Measurements from ENCODE around the gene IBA57. TPM values are rescaled to one million over a fixed set of nuclear protein-coding genes. Genes with fewer than 3 reads are reported as not detected.

IBA57 gene
- total and polyA plus RNA-seq, 2 of the 8 experiments (the other 6 are each of a cell fraction or from before 2014, with no cell fraction given) = 2.6 to 5.9 TPM

DNA sequence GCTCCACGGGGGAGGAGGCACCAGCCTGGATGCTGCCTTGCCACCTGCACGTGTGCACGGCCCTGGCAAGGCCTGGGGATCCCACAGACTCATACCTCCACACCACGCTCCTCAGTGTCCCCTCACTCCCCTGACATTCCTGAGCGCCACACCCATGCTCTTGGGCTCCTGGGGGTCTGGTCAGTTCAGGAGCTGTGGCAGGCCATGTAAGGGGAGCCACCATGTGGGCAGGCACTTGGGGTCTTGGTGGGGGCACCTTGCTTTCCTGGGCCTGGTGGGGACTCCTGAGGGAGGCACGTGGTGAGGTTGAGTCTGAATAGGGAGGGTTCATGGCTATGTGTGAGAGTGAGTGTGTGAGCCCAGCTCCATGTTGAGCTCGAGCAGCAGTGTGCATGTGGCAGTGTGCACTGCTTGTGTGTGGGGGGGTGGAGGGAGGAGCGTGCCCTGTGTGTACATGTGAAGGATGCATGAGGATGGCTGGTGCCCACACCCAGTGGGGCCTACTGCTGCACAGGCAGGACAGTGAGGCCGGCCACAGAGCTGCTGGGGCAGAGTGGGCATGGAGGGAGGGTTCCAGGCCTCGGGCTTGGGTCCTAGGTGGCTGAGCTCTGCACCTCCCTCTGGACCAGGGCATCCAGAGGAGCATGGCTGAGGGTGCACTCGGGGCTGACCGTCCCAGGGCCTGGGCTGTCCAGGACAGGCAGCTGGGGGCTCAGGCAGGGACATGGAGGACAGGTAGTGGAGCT, 14.3 kb upstream of the IBA57 start:
- H2BK20ac ChIP-seq (ENCODE audit: low read length) = no peak overlapping the region
- H4K91ac ChIP-seq (replicated peaks; ENCODE audit: insufficient read length, low read length) = peak overlapping the region; percentile 30
- no peaks in the 10 kb centered on the region for H3K9me3 ChIP-seq (ENCODE audit: insufficient read depth in 2 of 2, low read depth in 1 of 2, low read length in 1 of 2)
- no peak overlapping the region for H3K23ac ChIP-seq (ENCODE audit: insufficient read length)
- peaks cover 1 to 10% of the 10 kb centered on the region in 2 experiments for H4K20me1 ChIP-seq (replicated peaks in 1 of 2; ENCODE audit: control insufficient read depth in 1 of 2, insufficient read depth in 2 of 2, low read length in 2 of 2)
- H3K4me1 ChIP-seq (replicated peaks in 1 of 4; ENCODE audit: control insufficient read depth in 3 of 4, insufficient read depth in 4 of 4, low read length in 3 of 4) = peaks cover 0 to 10% (median 4%) of the 10 kb centered on the region in 4 experiments; a peak in 1 of 7 replicates
- H3K79me2 ChIP-seq (ENCODE audit: control insufficient read depth in 1 of 2, insufficient read depth in 2 of 2, low read length in 2 of 2) = no peaks in the 10 kb centered on the region
- TF ChIP-seq NANOG (IDR thresholded peaks at IDR 0.05; ENCODE audit: insufficient read depth, low read depth, low read length, poor library complexity, severe bottlenecking) = no peak
- no peak for TF ChIP-seq POU5F1 (IDR thresholded peaks at IDR 0.05; ENCODE audit: low read depth, low read length)
- no peak overlapping the region for H3K18ac ChIP-seq (ENCODE audit: extremely low read depth, low read length)
- H3K9ac ChIP-seq (replicated peaks in 1 of 4; ENCODE audit: extremely low read depth in 1 of 4, low read depth in 3 of 4, low read length in 3 of 4) = no peak overlapping the region
- peaks cover 2% of the 10 kb centered on the region for H3K79me1 ChIP-seq (ENCODE audit: low read depth, low read length)
- 0 out of 7 replicates have a peak, but pooled peaks cover 0 to 5% (median 0%) of the 10 kb centered on the region in 4 experiments for H3K27me3 ChIP-seq (replicated peaks in 1 of 4; ENCODE audit: control insufficient read depth in 3 of 4, extremely low read depth in 1 of 4, insufficient read depth in 3 of 4, low read length in 3 of 4)
- H3K36me3 ChIP-seq (ENCODE audit: control insufficient read depth in 2 of 4, insufficient read depth in 4 of 4, low read length in 3 of 4) = no peaks in the 10 kb centered on the region
- 0 out of 2 replicates have a peak overlapping the region, but pooled peaks have one; percentile 29 for H2BK15ac ChIP-seq (ENCODE audit: low read length)
- H2BK12ac ChIP-seq (ENCODE audit: low read depth, low read length) = peak overlapping the region; percentile 60; the same call in 1 of the 2 replicates
- no peak overlapping the region for H3K14ac ChIP-seq (ENCODE audit: insufficient read length)
- no peak overlapping the region for H3K27ac ChIP-seq (ENCODE audit: low read depth, low read length)
- 0 out of 2 replicates have a peak overlapping the region, but pooled peaks have one; percentile 40 for H2AK5ac ChIP-seq (ENCODE audit: low read depth, low read length)
- ChIA-PET POLR2A (ENCODE audit: partially characterized antibody) (interaction anchor here (0.6 to 5.5 kb wide), 5 partner anchors 11 to 69 kb away, joined by 3 to 44 read pairs (median 3); partner anchors contain the start of genes ARF1, GUK1 and IBA57), CTCF (ENCODE audit: partially characterized antibody) (interaction anchor here (0.8 to 2.8 kb wide), 9 partner anchors 9 to 153 kb away, joined by 3 to 10 read pairs (median 4); partner anchors contain the start of genes GUK1 and IBA57)
- H2BK120ac ChIP-seq (replicated peaks; ENCODE audit: low read depth, low read length) = no peak overlapping the region
- H2AFZ ChIP-seq (ENCODE audit: low read length) = no peak overlapping the region
- H3K4me2 ChIP-seq (ENCODE audit: insufficient read depth in 1 of 2, low read depth in 2 of 2, low read length in 2 of 2) = no peak overlapping the region
- 84% methylated on average over 12 of the region's 12 CpGs; no CpG with 5 or more reads in 1 of the 2 experiments for WGBS, 2 experiments (ENCODE audit: extremely low coverage in 1 of 2, insufficient coverage in 1 of 2, insufficient read length in 1 of 2, insufficient replicate concordance in 2 of 2, low coverage in 1 of 2, low lambda C conversion rate in 2 of 2, missing lambda C conversion rate in 1 of 2)
- no peak overlapping the region for H3K56ac ChIP-seq (replicated peaks; ENCODE audit: insufficient read length, low read depth, low read length)
- DNase-seq (ENCODE audit: low read depth in 1 of 2, low spot score in 2 of 2) (no peak), FAIRE-seq (no peak)
- H4K8ac ChIP-seq (ENCODE audit: extremely low read depth, insufficient read depth, low read length) = no peak overlapping the region
- no peaks in the 10 kb centered on the region; the same call in 1 of the 2 replicates for H3K23me2 ChIP-seq (ENCODE audit: low read depth, low read length)
- H4K5ac ChIP-seq (ENCODE audit: insufficient read length, low read depth, low read length) = no peak overlapping the region
- H3K4ac ChIP-seq (replicated peaks; ENCODE audit: insufficient read length, low read depth, low read length) = no peak overlapping the region
- no peak overlapping the region for H2BK5ac ChIP-seq (ENCODE audit: low read depth, low read length)
- no peak overlapping the region for H3K4me3 ChIP-seq (ENCODE audit: extremely low read depth in 1 of 4, insufficient read depth in 2 of 4, low read depth in 3 of 4, low read length in 4 of 4)
